Breast epithelium (tissue), 3 donors: ENCODE results near the gene COL4A4.

Source experiments
- CTCF ChIP-seq, 3 donors: fragments of 450-650 bp; IDR thresholded peaks; one replicate each; pipeline ENCODE4 v1.5.1; 2016 to 2017; ENCODE audit warnings: antibody characterized with exemption in 3 of 3, mild to moderate bottlenecking in 3 of 3, moderate library complexity in 3 of 3
- POLR2A ChIP-seq: fragments of 450-650 bp; IDR thresholded peaks from one replicate; pipeline ENCODE4 v1.6.1; 2016; ENCODE audit warnings: antibody characterized with exemption, mild to moderate bottlenecking, moderate library complexity
- POLR2AphosphoS5 ChIP-seq, 3 donors: sonication (generic); formaldehyde crosslinking; IDR thresholded peaks; one replicate each; pipeline ENCODE4 v1.6.1; 2017; ENCODE audit warnings: antibody characterized with exemption in 3 of 3

- TF ChIP-seq CTCF (IDR thresholded peaks at IDR 0.05): no peak
- TF ChIP-seq POLR2AphosphoS5 (IDR thresholded peaks at IDR 0.05): no peak
- TF ChIP-seq POLR2A: no peak
These were observed 822 bp upstream of the COL4A4 start for GRCh38 chr2:227164763-227165291.
